OCI-LY1 (cell line): ENCODE results near the gene MAN1A1.

Source experiments
- EZH2 ChIP-seq: fragments of 200-600 bp; sonication (generic), shearing (Covaris generic); IDR thresholded peaks from 2 replicates; pipeline ENCODE4 v1.8.0; 2017; ENCODE audit warnings: borderline replicate concordance, mixed run types, mild to moderate bottlenecking, antibody characterized with exemption, low read length, moderate library complexity, mixed read lengths
- TF ChIP-seq, protein P1 (sequence below): fragments of 200-600 bp; sonication (generic), shearing (Covaris generic); IDR thresholded peaks from 2 replicates; pipeline ENCODE4 v1.5.1; 2017; ENCODE audit warnings: mild to moderate bottlenecking, antibody characterized with exemption, low read length, moderate library complexity, mixed read lengths

DNA sequence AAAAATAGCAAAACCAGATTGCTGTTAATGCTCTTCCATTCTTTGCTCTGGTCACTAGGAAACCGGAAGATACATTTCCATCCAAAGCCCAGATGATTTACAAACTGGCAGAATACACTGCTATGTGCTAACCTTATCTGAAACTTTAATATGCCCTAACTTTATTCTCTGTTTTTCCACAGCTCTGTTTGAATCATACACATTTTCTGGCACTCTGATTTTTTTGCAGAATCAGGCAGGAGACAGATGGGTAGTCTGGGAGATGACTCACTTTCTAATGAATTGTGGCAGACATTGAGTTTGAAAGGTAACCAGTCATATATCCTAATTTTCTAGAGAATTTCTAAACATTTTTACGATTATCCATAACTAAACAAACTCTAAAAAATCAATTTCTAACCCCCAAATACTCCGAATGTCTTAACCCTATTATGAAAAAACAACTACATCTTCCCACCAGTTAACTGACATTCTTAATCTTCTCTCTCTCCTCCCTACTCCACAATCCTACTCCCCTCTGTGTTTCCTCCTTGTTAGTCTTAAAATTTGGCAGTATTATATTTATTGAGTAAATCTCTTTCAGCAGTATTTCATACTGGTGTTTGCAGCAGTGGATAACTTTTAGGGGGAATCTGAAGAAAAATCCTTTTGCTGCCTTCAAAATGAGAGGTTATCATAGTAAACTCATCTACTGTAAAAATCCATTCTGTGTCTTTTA is 63.5 kb downstream of the MAN1A1 start:
- TF ChIP-seq EZH2 = no peak
- TF ChIP-seq, protein P1, sequence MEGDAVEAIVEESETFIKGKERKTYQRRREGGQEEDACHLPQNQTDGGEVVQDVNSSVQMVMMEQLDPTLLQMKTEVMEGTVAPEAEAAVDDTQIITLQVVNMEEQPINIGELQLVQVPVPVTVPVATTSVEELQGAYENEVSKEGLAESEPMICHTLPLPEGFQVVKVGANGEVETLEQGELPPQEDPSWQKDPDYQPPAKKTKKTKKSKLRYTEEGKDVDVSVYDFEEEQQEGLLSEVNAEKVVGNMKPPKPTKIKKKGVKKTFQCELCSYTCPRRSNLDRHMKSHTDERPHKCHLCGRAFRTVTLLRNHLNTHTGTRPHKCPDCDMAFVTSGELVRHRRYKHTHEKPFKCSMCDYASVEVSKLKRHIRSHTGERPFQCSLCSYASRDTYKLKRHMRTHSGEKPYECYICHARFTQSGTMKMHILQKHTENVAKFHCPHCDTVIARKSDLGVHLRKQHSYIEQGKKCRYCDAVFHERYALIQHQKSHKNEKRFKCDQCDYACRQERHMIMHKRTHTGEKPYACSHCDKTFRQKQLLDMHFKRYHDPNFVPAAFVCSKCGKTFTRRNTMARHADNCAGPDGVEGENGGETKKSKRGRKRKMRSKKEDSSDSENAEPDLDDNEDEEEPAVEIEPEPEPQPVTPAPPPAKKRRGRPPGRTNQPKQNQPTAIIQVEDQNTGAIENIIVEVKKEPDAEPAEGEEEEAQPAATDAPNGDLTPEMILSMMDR = no peak
